HG03378 (cell line): ENCODE measurements around the gene CNOT11.

Source experiments
- ATAC-seq: cut with Tn5 transposase; IDR thresholded peaks from one replicate; pipeline ENCODE4 v1.9.1; 2021; ENCODE audit warnings: mild to moderate bottlenecking, moderate library complexity; ENCODE audit not compliant: unreplicated experiment

The CNOT11 gene

DNA sequence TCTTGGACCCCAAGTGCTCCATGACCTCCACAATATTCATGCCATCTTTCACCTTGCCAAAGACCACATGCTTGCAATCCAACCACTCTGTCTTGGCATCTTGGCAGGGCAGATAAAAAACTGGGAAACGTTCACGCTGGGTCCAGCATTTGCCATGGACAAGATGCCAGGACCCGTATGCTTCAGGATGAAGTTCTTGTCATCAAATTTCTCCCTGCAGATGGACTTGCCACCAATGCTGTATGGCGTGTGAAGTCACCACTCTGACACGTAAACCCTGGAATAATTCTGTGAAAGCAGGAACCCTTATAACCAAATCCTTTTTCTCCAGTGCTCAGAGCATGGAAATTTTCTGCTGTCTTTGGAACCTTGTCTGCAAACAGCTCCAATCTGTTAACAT lies 21.5 kb downstream of the CNOT11 start:
- no peak for ATAC-seq

GRCh38 chr2:101277111-101277510 lies 24.4 kb downstream of the CNOT11 start:
- no peak for ATAC-seq

DNA sequence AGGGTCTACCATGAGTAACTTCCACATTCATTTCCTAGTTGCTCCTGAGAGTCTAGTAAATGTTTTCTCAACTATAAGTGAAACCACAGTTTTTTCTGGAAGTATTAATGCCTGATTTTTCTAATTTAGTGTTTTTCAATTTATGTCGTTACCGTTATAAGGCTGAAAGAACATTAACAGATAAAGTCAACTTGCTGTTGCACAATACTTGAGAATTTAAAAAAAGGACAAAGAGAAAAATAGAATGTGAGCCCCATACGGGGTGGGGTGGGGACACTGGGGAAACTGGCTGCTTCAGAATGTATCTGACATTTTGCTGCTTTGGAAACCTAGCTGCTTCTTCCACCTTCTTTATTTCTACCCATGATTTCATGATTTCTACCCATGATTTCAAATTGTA lies 26.2 kb downstream of the CNOT11 start:
- no peak for ATAC-seq

DNA sequence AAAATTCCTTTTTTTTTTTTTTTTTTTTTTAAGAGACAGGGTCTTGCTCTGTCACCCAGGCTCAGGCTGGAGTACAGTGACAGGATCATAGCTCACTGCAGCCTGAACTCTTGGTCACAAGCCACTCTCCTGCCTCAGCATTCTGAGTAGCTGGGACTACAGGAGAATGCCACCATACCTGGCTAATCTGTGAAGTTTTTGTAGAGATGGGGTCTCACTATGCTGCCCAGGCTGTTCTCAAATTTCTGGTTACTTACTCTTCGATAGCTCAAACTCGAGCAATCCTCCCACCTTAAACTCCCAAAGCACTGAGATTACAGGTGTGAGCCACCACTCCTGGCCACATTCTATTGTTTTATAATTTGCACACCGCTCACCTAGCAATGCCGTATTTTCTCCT lies 28.8 kb downstream of the CNOT11 start:
- no peak for ATAC-seq

GRCh38 chr2:101282980-101283379 lies 30.3 kb downstream of the CNOT11 start:
- ATAC-seq, result no peak

GRCh38 chr2:101286684-101287083 lies 34.0 kb downstream of the CNOT11 start:
- no peak for ATAC-seq

GRCh38 chr2:101287303-101287702 lies 34.6 kb downstream of the CNOT11 start:
- ATAC-seq, result no peak

DNA sequence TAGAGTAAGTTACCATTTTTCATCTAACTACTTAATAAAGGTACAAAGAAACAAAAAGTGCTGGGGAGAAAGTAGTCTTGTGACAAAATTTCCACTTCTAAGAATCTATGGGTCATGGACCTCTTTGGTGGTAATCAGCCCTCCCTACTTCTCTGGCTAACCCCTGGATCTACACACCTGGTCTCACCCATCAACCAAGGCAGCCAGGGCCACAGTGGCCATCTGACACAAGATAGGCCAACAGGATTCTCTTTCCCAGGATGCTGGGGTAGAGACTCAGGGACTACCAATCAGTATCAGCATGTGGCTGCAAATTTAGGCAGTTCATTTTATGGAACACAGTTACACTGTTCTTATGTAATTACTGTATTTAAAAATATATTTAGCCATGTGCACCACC lies 38.0 kb downstream of the CNOT11 start:
- no peak for ATAC-seq

- no peak for ATAC-seq
Observed at GRCh38 chr2:101291973-101292372, 39.3 kb downstream of the CNOT11 start.

GRCh38 chr2:101293544-101293943 lies 40.9 kb downstream of the CNOT11 start:
- no peak for ATAC-seq

DNA sequence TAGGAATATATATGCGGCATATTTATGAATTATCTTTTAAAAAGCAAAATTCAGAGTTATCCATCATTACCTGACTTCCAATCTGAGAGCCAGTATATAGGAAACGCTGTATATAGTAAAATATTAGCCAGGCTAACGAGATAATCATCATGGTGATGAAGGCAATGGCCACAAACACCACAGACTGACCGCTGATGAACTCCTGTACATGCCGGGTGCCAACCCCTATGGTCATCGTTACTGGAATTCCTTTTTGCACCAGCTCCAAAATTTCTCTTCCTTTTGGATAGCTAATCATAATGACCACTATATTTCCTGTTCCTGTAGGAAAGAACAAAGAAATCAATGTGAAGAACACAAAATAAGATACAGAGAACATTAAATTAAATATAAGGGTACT lies 42.2 kb downstream of the CNOT11 start:
- no peak for ATAC-seq

DNA sequence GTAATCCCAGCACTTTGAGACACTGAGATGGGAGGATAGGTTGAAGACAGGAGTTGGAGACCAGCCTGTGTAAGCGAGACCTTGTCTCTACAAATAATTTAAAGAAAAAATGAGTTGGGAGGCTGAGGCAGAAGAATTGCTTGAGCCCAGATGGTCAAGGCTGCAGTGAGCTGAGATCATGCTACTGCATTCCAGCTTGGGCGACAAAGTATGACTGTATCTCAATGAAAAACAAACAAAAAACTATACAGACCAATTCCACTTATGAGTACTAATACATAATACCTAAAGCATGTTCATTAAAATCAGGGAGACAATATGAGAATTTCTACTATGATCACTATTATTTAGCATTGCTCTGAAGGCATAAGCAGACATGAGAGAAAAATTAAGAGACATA lies 43.2 kb downstream of the CNOT11 start:
- no peak for ATAC-seq

- no peak for ATAC-seq
Observed at GRCh38 chr2:101296371-101296770, 43.7 kb downstream of the CNOT11 start.

- ATAC-seq, result no peak
Observed at GRCh38 chr2:101297383-101297782, 44.7 kb downstream of the CNOT11 start.

DNA sequence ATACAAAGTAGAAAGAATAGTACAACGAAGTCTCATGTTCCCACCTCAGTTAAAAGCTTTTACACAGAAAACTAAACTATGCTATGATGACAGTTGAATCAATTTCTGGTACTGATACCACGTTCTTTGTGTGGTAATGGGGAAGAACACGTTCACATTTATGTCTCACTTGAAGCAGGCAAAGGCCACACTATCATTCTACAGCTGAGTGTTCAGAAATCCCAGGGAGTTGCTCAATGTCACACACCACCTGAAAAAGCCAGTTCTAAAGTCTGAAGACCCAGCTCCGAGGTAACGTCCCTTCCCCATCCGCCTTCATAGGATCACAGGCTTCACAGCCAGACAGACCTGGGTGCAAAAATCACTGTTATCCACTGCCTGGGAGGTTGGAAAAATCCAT lies 46.9 kb downstream of the CNOT11 start:
- no peak for ATAC-seq

DNA sequence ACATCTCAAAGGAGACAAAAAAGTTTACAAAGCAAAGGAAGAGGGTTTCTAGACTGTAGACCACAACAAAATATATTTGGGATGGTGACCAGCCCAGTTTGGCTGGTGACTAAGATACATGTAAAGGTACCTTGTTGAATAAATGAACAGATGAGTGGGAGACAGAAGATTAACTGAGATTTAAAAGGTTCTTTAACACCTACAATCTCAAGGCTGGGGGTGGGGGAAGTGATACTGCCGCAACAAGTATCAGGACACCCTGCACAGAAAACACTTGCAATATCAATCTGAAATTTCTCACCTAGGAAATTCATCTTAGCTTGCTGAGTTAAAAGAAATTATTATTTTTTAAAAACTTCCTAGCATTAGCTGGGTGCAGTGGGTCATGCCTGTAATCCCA lies 47.5 kb downstream of the CNOT11 start:
- no peak for ATAC-seq

DNA sequence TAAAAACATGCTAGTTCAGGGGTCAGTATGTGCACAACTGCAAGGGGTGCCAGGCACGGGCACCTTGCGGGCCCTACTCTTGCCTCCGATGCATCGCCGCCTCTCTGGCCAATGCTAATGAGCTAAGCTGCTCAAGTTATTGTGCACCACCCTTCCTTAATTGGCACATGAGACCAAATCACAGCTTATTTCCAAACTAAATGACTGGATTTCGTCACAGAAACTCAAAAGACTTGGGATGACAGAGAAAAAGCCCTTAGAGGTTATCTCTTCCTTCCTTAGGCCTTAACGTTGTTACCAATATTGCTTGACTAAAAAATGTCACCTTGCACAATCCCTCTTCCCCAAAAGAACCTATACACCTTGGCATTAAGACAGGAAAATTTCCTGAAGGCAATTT lies 48.1 kb downstream of the CNOT11 start:
- ATAC-seq, result no peak

- no peak for ATAC-seq
Observed at GRCh38 chr2:101302016-101302415, 49.3 kb downstream of the CNOT11 start.

DNA sequence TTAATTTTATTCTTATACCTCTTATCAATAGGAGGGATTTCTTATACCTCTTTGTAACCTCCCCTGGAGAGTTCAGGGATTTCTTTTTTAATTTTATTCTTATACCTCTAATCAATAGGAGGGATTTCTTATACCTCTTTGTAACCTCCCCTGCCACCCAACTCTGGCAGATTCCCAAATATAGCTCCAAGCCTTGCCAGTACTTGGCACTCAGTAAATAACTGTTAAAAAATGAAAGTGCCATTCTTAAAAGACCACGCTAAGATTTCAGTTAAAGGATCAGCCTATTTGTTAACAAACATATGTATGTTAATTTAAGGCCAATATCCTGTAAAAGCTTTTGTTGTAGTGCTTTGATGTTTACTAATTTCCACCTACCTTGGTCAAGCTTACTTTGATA lies 51.0 kb downstream of the CNOT11 start:
- ATAC-seq, result no peak

DNA sequence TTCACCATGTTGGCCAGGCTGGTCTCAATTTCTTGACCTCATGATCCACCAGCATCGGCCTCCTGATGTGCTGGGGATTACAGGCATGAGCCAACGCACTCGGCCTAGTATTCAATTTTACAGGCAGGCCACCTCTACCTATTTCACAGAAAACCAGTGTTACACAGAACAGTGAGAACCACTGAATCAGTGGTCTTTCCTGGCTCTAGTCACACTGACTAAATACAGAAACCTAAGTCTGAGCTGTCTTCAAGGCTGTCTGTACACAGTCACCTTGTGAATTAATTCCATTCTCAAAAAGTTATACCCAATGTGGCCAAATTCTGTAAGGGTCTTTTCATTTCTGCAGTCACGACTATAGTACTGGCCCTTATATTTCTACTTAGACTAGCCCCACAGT lies 52.3 kb downstream of the CNOT11 start:
- no peak for ATAC-seq

GRCh38 chr2:101305492-101306078 lies 52.9 kb downstream of the CNOT11 start:
- no peak for ATAC-seq

DNA sequence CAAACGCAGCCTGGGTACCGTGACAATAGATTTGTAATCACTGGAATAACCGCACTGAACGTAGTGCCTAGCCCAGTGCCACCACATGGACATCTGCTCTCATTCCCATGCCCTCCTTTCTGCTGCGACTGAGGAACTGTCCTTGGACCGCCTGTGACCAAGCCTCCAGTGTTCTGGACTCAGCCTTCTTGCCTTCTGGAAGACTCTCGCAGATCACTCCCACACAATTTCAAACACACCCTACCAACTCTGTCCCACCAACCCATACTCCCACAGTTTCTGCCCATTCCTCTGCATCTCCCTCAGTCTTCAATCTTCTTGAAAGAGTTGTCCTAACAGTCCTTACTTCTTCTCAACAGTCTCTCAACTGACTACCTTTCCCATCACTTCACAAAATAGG lies 53.7 kb downstream of the CNOT11 start:
- ATAC-seq, result peak; percentile 6

- no peak for ATAC-seq
Observed at GRCh38 chr2:101307503-101307902, 54.8 kb downstream of the CNOT11 start.
